ENCODE measurements around the gene CNBP.

DNA sequence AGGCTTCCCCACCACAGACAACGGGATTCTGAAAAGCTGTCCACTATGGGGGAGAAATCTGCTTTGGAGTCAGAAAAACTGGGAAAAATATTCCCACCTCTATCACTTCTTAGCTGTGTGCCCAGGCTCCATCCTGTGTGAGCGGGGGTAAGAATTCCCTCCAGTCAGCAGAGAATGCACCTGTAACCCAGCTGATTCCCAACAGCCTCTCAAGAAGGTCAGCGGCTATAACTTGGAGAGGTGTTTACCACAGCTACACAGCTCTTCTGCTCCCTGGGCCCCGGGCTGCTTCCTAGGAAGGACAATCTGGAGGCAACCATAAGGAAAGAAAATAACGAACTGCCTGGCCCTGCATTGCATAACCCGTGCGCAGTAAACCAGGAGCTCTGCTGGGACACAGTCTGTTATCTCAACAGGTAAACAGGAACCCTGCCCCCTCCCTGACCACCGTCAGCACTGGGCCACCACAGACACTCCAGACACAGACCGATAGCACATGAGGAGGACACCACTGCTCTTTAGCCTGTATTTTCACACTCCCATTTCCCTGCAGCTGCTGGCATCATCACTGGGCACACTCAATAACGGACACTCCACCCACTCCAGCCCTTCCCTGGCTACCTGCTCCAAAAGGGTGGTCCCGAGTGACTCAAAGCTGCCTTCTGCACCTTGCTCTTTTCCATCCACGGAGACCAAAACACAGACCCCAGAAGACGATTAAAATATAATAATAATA is 64.2 kb downstream of the CNBP start:
- TF ChIP-seq, protein P1, sequence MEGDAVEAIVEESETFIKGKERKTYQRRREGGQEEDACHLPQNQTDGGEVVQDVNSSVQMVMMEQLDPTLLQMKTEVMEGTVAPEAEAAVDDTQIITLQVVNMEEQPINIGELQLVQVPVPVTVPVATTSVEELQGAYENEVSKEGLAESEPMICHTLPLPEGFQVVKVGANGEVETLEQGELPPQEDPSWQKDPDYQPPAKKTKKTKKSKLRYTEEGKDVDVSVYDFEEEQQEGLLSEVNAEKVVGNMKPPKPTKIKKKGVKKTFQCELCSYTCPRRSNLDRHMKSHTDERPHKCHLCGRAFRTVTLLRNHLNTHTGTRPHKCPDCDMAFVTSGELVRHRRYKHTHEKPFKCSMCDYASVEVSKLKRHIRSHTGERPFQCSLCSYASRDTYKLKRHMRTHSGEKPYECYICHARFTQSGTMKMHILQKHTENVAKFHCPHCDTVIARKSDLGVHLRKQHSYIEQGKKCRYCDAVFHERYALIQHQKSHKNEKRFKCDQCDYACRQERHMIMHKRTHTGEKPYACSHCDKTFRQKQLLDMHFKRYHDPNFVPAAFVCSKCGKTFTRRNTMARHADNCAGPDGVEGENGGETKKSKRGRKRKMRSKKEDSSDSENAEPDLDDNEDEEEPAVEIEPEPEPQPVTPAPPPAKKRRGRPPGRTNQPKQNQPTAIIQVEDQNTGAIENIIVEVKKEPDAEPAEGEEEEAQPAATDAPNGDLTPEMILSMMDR (IDR thresholded peaks at IDR 0.05): no peak
- TF ChIP-seq POLR2A (IDR thresholded peaks at IDR 0.05): no peak

Data from Peyer's patch (tissue), 4 donors.